ENCODE results near the gene ITM2C.

The ITM2C gene

DNA sequence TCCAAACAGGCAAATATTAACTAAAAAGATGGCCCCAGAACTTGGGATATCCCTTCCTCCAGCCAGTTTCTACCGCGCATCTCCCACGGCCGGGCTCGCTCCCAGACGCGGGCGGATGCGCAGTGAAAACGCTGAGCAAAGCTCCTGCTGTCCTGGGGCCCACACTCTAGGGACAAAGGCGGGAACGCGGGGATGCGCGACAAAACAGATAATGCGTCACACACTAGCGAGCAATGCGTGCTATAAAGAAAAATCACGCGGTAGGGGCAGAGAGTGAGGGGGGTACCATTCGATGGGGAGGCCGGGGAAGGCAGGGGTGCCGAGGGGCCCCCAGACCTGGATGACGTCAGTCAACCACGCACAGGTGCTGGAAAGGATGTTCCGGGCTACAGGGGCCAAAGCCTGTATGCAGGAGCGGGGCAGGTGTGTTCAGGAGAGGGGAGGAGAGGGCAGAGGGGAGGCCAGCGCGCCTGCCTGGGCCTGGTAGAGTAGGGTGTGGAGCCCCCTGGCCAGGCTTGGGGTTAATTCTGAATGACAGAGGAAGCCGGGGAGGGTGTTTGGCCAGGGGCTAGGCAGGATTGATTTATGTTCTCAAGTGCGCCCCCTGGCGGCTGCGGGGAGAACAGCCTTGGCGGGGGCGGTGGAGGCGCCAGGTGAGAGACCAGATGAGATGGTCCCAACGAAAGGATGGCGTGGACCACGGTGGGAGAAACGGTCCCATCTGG, 14.9 kb upstream of the ITM2C start:
- no peak for FAIRE-seq
- DNase-seq (ENCODE audit: insufficient read length, low spot score): peak; percentile 50

GRCh38 chr2:230850358-230850658, 14.4 kb upstream of the ITM2C start:
- DNase-seq (ENCODE audit: insufficient read length, low spot score) (no peak), FAIRE-seq (no peak)

- no peak for DNase-seq (ENCODE audit: insufficient read length, low spot score)
- no peak for FAIRE-seq
These were observed 12.6 kb upstream of the ITM2C start for GRCh38 chr2:230852113-230852512.

GRCh38 chr2:230861552-230862255, 3.0 kb upstream of the ITM2C start:
- FAIRE-seq (no peak), DNase-seq (ENCODE audit: insufficient read length, low spot score) (no peak)

DNA sequence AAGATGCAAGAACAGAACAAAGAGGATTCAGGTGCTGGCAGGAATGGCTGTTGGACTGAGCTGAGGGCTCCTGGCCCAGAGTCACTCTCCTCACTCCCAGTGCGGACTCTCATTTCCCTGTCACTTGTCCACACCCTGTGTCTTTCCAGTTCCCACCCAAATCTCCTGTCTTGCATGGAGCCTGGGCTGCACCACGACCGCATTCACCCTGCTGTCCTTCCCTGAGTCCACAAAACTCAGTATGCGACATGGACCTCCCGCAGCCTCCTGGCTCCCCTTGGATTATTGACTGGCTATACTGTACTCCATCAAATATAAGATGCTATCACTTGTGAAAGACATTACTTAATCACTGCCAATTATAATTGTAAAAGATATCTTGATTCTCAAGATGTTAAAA, 2.5 kb upstream of the ITM2C start:
- DNase-seq (ENCODE audit: insufficient read length, low spot score) (no peak), FAIRE-seq (no peak)

- no peak for FAIRE-seq
- DNase-seq (ENCODE audit: insufficient read length, low spot score): no peak
These were observed 1.7 kb upstream of the ITM2C start for GRCh38 chr2:230863031-230863430.

DNA sequence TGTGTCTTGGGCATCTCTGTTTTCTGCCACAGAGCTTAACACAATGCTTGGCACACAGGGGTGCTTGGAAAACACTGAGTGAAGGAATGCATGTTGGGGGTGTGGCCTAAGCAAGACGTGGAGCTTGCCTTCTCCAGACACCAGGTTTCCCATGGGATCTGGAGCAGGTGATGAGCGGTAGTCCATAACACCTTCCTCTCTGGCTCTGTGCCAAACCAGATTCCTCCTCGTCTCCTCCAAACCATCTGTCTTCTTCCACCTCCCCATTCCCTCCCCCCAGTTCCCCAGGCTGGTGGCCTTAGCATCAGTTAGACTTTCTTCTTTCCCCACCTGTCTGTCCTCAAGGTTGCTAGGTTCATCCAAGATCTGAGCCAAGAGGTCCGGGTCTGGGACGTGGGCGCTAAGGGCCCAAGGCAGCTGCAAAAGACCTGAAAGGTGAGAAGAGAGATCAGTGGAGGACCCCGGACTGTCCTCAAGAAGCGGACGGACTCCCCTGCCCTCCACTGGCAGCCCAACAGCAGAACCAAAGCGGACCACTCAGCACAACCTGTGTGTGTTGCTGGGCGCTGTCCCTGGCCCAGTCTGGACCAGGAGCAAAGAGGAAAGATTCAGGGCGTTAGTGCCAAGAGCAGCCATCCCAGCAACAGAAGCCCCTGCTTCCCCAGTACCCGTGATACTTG, 1.2 kb upstream of the ITM2C start:
- no peak for FAIRE-seq
- no peak for DNase-seq (ENCODE audit: insufficient read length, low spot score)

GRCh38 chr2:230864122-230864604, 579 bp upstream of the ITM2C start:
- no peak for FAIRE-seq
- no peak for DNase-seq (ENCODE audit: insufficient read length, low spot score)

- FAIRE-seq (no peak), DNase-seq (ENCODE audit: insufficient read length, low spot score) (no peak)
These were observed 594 bp downstream of the ITM2C start for GRCh38 chr2:230865307-230865765.

DNA sequence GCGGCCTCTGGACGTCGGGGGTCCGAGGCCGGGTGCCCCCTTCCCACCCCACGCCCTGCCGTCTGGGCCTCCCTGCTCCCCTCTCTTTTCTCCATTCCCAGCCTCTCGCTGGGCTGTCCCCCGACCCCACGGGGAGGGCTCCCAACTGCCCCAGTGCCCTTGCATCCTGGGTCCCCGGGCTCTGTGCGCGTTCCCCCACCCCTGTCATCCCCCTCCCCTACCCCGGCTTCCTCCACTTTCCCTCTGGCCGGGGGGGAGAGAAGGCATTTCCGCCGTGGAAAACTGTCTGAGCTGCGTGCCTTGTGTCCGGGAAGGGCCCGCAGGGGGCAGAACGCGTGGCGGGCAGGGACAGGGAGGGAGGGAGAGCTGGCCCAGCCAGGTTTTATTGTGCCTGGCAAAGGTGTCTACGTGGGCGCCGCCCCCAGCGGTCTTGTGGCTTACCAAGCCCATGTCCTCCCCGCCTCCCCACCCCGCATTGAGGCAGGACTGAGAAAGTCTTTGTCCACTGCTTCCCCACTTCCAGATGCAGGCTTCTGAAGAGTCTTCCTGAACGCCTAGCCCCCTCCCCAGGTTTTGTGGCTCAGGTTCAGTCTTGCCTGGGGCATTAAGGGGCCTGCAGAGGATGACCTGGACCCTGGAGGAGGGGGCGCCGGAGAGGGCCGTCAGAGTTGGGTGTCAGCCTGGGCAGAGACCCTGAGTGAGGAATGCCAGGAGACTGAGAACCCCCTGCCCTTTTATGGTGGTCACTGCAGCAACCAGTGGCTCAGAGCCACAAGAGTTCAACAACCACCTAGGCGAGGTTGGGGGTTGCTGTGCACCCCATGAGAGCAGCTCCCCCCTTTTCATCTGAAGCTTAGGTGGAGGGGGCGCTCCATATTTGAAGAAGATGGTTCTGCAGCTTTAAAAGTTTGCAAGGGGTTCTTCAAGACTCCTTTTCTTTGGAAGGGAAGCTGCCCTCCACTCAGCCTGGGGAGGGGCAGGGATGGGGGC, 1.3 kb downstream of the ITM2C start:
- FAIRE-seq (no peak), DNase-seq (ENCODE audit: insufficient read length, low spot score) (no peak)

GRCh38 chr2:230866756-230867523, 2.2 kb downstream of the ITM2C start:
- no peak for FAIRE-seq

GRCh38 chr2:230868161-230868946, 3.6 kb downstream of the ITM2C start:
- DNase-seq (ENCODE audit: insufficient read length, low spot score) (no peak), FAIRE-seq (no peak)

More at GRCh38 chr2:230866756-230867523, 2.2 kb downstream of the ITM2C start:
- no peak for DNase-seq (ENCODE audit: insufficient read length, low spot score)

DNA sequence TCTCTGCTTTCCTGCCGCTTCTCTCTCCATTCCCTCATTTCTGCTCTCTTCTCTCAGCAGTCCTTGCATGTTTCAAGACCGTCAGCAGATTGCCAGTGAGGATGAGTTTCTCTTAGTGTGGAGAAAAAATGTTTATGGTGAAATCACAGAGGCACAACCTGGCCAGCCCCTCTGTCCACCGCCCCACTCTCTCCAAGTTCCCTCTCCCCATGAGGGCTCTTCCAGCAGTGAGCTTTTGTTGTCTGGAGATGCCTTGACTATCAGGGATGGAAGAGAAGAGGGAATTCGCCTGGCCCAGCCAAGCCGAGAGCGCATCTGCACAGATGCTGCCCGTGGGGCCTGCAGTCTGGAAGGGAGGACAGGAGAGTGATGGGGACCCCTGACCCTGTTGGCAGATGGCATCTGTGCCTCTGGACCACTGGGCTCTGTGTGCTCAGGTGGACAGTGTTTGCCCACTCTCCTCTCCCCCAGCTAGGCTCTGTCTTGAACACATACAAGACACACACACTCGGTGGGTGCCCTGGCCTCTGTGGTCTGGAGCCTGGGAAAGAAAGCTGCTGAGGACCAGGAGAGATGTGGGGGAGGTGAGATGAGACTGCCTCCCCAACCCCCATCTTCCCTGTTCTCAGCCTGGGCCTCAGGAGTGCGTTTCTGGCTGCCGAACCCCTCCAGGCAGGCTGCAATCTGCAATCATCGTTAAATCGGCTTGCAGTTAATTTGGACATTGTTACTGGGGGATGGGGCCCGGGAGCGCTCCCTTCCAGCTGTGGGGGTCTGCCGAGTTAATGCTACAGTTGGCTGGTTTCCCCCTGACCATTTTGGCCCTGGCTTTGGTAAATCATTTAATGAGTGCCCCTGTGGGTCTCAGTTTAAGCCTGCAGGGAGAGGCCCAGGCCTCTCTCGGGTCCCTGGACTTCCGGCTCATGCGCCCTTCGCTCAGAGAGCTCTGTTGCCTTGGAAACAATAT, 4.5 kb downstream of the ITM2C start:
- DNase-seq (ENCODE audit: insufficient read length, low spot score) (no peak), FAIRE-seq (no peak)

DNA sequence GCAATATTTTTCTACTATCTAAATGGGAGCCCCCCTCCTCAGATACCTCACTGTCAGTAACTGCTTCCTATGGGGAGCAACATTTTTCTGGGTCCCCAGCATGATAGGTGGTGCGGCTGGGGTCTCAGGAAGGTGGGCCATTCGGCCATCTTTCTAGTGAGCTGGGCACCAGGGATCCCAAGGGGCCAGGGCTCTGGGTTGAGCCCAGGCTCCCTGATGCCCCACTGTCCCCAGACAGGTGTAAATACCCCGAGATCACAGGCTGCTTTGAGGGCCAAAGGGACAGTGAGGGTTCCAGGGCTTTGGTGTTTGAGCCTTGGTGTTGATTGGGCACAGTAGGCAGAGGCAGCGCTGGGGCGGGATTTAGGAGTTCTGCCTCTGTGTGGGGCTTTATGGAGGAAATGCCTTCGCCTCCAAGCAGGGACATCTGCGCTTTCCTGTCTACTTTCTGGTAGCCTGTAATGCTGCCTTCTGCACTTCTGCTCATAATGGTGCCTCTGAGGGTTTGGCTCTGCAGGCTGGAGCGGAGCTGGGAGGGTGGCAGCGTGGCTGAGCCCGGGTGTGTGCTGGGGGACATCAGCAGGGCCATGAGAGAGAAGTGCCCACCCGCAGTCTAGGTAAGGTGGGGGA, 5.3 kb downstream of the ITM2C start:
- FAIRE-seq: no peak
- no peak for DNase-seq (ENCODE audit: insufficient read length, low spot score)

GRCh38 chr2:230870544-230871360, 6.0 kb downstream of the ITM2C start:
- DNase-seq (ENCODE audit: insufficient read length, low spot score) (no peak), FAIRE-seq (no peak)

DNA sequence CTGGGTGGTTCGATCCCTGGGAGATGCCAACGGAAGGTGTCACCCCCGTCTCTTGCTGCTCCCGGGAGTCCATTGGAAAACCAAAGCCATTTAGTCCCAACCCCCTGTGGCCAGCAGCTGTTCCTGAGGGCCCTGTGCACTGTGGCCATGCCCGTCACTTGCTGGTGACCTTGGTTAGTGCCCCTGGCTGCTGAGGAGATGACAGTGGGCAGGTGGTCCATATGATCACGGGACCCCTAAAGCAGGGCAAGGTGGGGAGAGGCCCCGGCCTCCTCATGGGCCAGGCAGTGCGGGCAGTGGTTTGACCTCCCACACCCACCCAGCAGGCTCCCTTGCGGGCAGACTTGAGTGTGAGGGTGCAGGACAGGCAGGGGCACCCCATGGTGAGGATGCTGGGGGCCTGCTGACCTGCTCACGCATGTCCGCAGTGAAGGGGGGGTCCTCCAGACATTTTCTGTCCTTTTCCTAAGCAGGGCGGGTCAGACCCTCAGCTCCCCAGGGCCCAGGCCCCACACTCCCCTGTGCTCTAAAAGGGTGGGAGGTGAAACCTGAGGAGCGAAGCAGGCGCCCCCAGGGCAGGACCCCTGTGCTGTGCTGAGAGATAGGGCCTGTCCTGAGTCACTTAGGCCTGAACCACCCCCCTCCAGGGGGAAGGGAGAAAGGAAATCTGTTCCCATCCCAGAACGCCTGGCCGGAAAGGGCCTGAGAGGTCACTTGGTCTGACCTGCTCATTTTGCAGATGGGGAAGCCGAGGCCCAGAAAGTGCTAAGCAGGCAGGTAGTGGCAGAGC, 6.8 kb downstream of the ITM2C start:
- FAIRE-seq: no peak

More for the DNA sequence above, 6.8 kb downstream of the ITM2C start:
- DNase-seq (ENCODE audit: insufficient read length, low spot score): no peak

All from HTR-8/SVneo (cell line).